Esophagus squamous epithelium (tissue), 4 donors: ENCODE data around the gene CABP5.

Experiments used
- CTCF ChIP-seq, 6 experiments: fragments of 450-650 bp in 4 of 6; fragments of 200-600 bp in 2 of 6; sonication (generic) in 2 of 6; IDR thresholded peaks; one replicate each; pipeline ENCODE4 v1.5.1; 2016 to 2019; ENCODE audit warnings: antibody characterized with exemption in 6 of 6, mild to moderate bottlenecking in 4 of 6, moderate library complexity in 4 of 6
- POLR2A ChIP-seq, 4 donors: fragments of 450-650 bp; IDR thresholded peaks; one replicate each; pipeline ENCODE4 v1.6.1; 2017; ENCODE audit warnings: antibody characterized with exemption in 4 of 4, mild to moderate bottlenecking in 4 of 4, moderate library complexity in 3 of 4

DNA sequence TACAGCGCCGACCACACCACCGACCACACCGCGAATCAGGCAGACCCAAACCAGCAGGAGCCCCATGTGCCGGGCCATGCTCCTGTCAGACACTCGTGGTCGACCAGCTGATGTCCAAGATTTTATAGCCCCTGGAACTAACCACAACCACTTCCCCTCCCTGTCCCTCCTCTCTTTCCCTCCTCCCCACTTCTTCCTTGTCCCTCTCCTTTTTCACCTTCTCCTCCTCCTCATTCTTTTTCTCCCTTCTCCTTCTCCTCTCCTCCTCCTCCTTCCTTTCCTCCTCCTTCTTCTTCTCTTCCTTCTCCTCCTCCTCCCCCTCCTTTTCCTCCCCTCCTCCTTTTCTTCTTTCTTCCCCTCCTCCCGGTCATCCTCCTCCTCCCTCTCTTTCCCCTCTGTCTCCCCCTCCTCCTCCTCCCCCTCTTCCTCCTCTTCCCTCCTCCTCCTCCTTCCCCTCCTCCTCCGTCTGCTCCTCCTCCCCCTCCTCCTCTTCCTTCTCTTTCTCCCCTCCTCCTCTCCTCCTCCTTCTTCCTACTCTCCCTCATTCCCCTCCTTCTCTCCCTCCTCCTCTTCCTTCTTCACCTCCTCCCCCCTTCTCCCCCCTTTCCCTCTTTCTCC is 52.6 kb downstream of the CABP5 start:
- no peak for TF ChIP-seq CTCF (IDR thresholded peaks at IDR 0.05)
- TF ChIP-seq POLR2A (IDR thresholded peaks at IDR 0.05): no peak
